GM12878 (cell line): ENCODE measurements around the gene ZCCHC2. TPM values are rescaled to one million over a fixed set of nuclear protein-coding genes. Genes with fewer than 3 reads are reported as not detected.

Experiments
- ATAC-seq: fragments of 200-7000 bp; cut with Tn5 transposase; 3 replicates; pipeline ENCODE4 v1.9.1; 2020; ENCODE audit warnings: mild to moderate bottlenecking, moderate library complexity
- BruUV-seq: library from RNA; stranded (reverse); fragments of 400-500 nt; replicated peaks from 2 replicates; lab custom pipeline; 2021; lab: Mats Ljungman, UMichigan
- CTCF ChIA-PET: fragments of 300-600 bp; sonication (Branson Sonifier 250); formaldehyde crosslinking; extraction: SDS; loops from one replicate; lab custom pipeline; 2021; ENCODE audit warnings: inconsistent platforms; lab: Yijun Ruan, JAX
- POLR2A ChIA-PET: fragments of 350-600 bp; formaldehyde crosslinking; extraction: SDS; loops from one replicate; lab custom pipeline; 2021; ENCODE audit warnings: inconsistent platforms; lab: Charles Lee
- RAD21 ChIA-PET: fragments of 300-600 bp; sonication (Branson Sonifier 250); formaldehyde crosslinking; loops from one replicate; lab custom pipeline; 2023; ENCODE audit warnings: antibody characterized with exemption; ENCODE audit not compliant: unreplicated experiment; lab: Charles Lee
- SMC1A ChIA-PET: fragments of 300-600 bp; sonication (Branson Sonifier 250); formaldehyde crosslinking; loops from one replicate; lab custom pipeline; 2023; ENCODE audit not compliant: unreplicated experiment, uncharacterized antibody; lab: Charles Lee
- DNase-seq: peaks from one replicate; pipeline ENCODE4 v3.0.0-alpha.2; 2011; ENCODE audit warnings: low read depth, low spot score
- FAIRE-seq: peaks from 3 replicates; lab custom pipeline; 2011; peaks lifted over from hg19 to GRCh38; lab: Jason Lieb, UNC
- H2AFZ ChIP-seq: 2 replicates; pipeline ENCODE4 v1.6.0; 2011; ENCODE audit warnings: low read depth, low read length, control low read depth; ENCODE audit not compliant: control insufficient read depth
- H3K27ac ChIP-seq: 2 replicates; pipeline ENCODE4 v1.5.1; 2011; ENCODE audit warnings: control low read depth; ENCODE audit not compliant: control insufficient read depth, insufficient read depth
- H3K27me3 ChIP-seq, 2 experiments: replicated peaks in 1 of 2; 2 replicates each; pipeline versions ENCODE4 v1.6.0 to v1.6.1; 2011; ENCODE audit warnings: low read length in 1 of 2; ENCODE audit not compliant: control insufficient read depth in 2 of 2, insufficient read depth in 2 of 2
- H3K36me3 ChIP-seq, 2 experiments: 2 replicates each; pipeline ENCODE4 v1.5.1; 2011; ENCODE audit warnings: low read length in 1 of 2; ENCODE audit not compliant: control insufficient read depth in 2 of 2, insufficient read depth in 2 of 2
- H3K4me1 ChIP-seq: 2 replicates; pipeline ENCODE4 v1.6.1; 2011; ENCODE audit warnings: mild to moderate bottlenecking, low read length, moderate library complexity, mixed read lengths; ENCODE audit not compliant: control insufficient read depth, insufficient read depth
- H3K4me2 ChIP-seq: 2 replicates; pipeline ENCODE4 v1.6.0; 2011; ENCODE audit warnings: control low read depth; ENCODE audit not compliant: control insufficient read depth, insufficient read depth
- H3K4me3 ChIP-seq: fragments of 200-600 bp; sonication (generic); 2 replicates; pipeline ENCODE4 v1.5.1; 2016
- H3K79me2 ChIP-seq: 2 replicates; pipeline ENCODE4 v1.6.0; 2011; ENCODE audit warnings: low read length; ENCODE audit not compliant: control insufficient read depth, insufficient read depth
- H3K9ac ChIP-seq: 2 replicates; pipeline ENCODE4 v1.8.0; 2011; ENCODE audit warnings: low read length, control low read depth, mixed read lengths; ENCODE audit not compliant: control insufficient read depth, insufficient read depth
- H3K9me3 ChIP-seq: replicated peaks from 3 replicates; pipeline ENCODE4 v1.5.1; 2011; ENCODE audit warnings: mild to moderate bottlenecking, low read length; ENCODE audit not compliant: control insufficient read depth, insufficient read depth
- H4K20me1 ChIP-seq: 2 replicates; pipeline ENCODE4 v1.6.0; 2011; ENCODE audit not compliant: control insufficient read depth, insufficient read depth
- ATF7 ChIP-seq: fragments of 450-650 bp; IDR thresholded peaks from 2 replicates; pipeline ENCODE4 v1.6.1; 2016; ENCODE audit warnings: low read depth, mild to moderate bottlenecking
- CREM ChIP-seq: IDR thresholded peaks from 2 replicates; pipeline ENCODE4 v1.6.1; 2014; ENCODE audit warnings: antibody characterized with exemption, low read depth
- EZH2 ChIP-seq: IDR thresholded peaks from 2 replicates; pipeline ENCODE4 v1.6.1; 2012; ENCODE audit warnings: low read depth, mild to moderate bottlenecking, control low read depth, inconsistent platforms, low read length, borderline replicate concordance; ENCODE audit not compliant: control insufficient read depth
- KLF5 ChIP-seq: fragments of 450-650 bp; IDR thresholded peaks from 2 replicates; pipeline ENCODE4 v1.6.1; 2014; ENCODE audit warnings: mild to moderate bottlenecking; ENCODE audit not compliant: partially characterized antibody
- SREBF2 ChIP-seq: IDR thresholded peaks from 2 replicates; pipeline ENCODE4 v1.6.1; 2012; ENCODE audit warnings: mild to moderate bottlenecking, low read length
- TCF7 ChIP-seq: IDR thresholded peaks from 2 replicates; pipeline ENCODE4 v1.6.1; 2014; ENCODE audit warnings: antibody characterized with exemption, borderline replicate concordance
- ZSCAN29 ChIP-seq: fragments of 450-650 bp; IDR thresholded peaks from 2 replicates; pipeline ENCODE4 v1.6.1; 2017; ENCODE audit warnings: mild to moderate bottlenecking, moderate library complexity
- WGBS: methylation state at CpG from one replicate; pipeline ENCODE4 v1.1.6; 2016; ENCODE audit warnings: low lambda C conversion rate; ENCODE audit not compliant: insufficient replicate concordance, insufficient coverage; ENCODE audit errors: missing lambda C conversion rate; 5-methylcytosine and 5-hydroxymethylcytosine counted together
- in situ Hi-C: fragments of 300-500 bp; cut with MboI; formaldehyde crosslinking; loops from 9 replicates; pipeline ENCODE4 v1.14.3; 2018; ENCODE audit warnings: mixed read lengths
- intact Hi-C: fragments of 100-400 bp; cut with micrococcal nuclease; formaldehyde crosslinking; loops from one replicate; pipeline ENCODE4 v1.14.2; 2022; ENCODE audit not compliant: unreplicated experiment
- polyA plus RNA-seq, 11 experiments: library from polyadenylated mRNA; depleted of rRNA in 4 of 11; unstranded in 6 of 11; stranded (reverse) in 5 of 11; fragments of >200 nt; fragmentation: Nextera tagmentation in 4 of 11; fragmentation: Illumina TruSeq in 1 of 11; extraction: Ambion mirVana in 4 of 11; extraction: Trizol in 1 of 11; gene quantifications; 1 replicate in 1 of 11; 2 replicates in 10 of 11; pipeline versions ENCODE4 v1.2.1 to v1.2.3, GENCODE V29; 2011 to 2016; ENCODE audit warnings: inconsistent platforms in 2 of 11, missing spikeins in 2 of 11, low read depth in 1 of 11
- total RNA-seq, 4 experiments: library from RNA; depleted of rRNA in 3 of 4; stranded (reverse); fragments of >200 nt in 3 of 4; fragmentation: Illumina TruSeq in 1 of 4; extraction: Trizol in 1 of 4; gene quantifications; 2 replicates each; pipeline versions ENCODE4 v1.2.1 to v1.2.3, GENCODE V29; 2013 to 2021
- TF ChIP-seq, protein P1 (sequence below): fragments of 450-650 bp; IDR thresholded peaks from 2 replicates; pipeline ENCODE4 v1.6.1; 2014; ENCODE audit warnings: mild to moderate bottlenecking
- TF ChIP-seq, protein P2 (sequence below): fragments of 450-650 bp; IDR thresholded peaks from 2 replicates; pipeline ENCODE4 v1.6.1; 2018; ENCODE audit warnings: mild to moderate bottlenecking, low read depth, moderate library complexity; ENCODE audit not compliant: partially characterized antibody

ZCCHC2 gene
- total and polyA plus RNA-seq, 10 of the 15 experiments (the other 5 are each of a cell fraction or from before 2014, with no cell fraction given), result 1.7 to 17.4 (median 8.6) TPM

GRCh38 chr18:62616331-62616805 is 93.5 kb downstream of the ZCCHC2 start:
- ChIA-PET RAD21 (no interaction called here), CTCF (no interaction called here), SMC1A (no interaction called here), POLR2A (no interaction called here)
- Histone ChIP-seq H3K36me3 (no peaks in the 10 kb centered on the region), H3K4me3 (no peak overlapping the region), H3K4me1 (no peaks in the 10 kb centered on the region), H3K4me2 (no peak overlapping the region), H3K79me2 (no peaks in the 10 kb centered on the region), H2AFZ (no peak overlapping the region), H3K27me3 (no peaks in the 10 kb centered on the region; a peak in 1 of 4 replicates), H4K20me1 (no peaks in the 10 kb centered on the region), H3K27ac (no peak overlapping the region), H3K9ac (no peak overlapping the region), H3K9me3 (no peaks in the 10 kb centered on the region)
- DNase-seq, result no peak
- BruUV-seq, result no TSS peak
- intact Hi-C loops (no loop called here), in situ Hi-C loops (no loop called here)
- no peak for ATAC-seq
- no peak for FAIRE-seq
- TF ChIP-seq ZSCAN29 (no peak), TCF7 (no peak), KLF5 (no peak), ATF7 (no peak), CREM (no peak), EZH2 (no peak), SREBF2 (no peak)
- TF ChIP-seq, protein P1, sequence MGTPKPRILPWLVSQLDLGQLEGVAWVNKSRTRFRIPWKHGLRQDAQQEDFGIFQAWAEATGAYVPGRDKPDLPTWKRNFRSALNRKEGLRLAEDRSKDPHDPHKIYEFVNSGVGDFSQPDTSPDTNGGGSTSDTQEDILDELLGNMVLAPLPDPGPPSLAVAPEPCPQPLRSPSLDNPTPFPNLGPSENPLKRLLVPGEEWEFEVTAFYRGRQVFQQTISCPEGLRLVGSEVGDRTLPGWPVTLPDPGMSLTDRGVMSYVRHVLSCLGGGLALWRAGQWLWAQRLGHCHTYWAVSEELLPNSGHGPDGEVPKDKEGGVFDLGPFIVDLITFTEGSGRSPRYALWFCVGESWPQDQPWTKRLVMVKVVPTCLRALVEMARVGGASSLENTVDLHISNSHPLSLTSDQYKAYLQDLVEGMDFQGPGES, result no peak
- TF ChIP-seq, protein P2, sequence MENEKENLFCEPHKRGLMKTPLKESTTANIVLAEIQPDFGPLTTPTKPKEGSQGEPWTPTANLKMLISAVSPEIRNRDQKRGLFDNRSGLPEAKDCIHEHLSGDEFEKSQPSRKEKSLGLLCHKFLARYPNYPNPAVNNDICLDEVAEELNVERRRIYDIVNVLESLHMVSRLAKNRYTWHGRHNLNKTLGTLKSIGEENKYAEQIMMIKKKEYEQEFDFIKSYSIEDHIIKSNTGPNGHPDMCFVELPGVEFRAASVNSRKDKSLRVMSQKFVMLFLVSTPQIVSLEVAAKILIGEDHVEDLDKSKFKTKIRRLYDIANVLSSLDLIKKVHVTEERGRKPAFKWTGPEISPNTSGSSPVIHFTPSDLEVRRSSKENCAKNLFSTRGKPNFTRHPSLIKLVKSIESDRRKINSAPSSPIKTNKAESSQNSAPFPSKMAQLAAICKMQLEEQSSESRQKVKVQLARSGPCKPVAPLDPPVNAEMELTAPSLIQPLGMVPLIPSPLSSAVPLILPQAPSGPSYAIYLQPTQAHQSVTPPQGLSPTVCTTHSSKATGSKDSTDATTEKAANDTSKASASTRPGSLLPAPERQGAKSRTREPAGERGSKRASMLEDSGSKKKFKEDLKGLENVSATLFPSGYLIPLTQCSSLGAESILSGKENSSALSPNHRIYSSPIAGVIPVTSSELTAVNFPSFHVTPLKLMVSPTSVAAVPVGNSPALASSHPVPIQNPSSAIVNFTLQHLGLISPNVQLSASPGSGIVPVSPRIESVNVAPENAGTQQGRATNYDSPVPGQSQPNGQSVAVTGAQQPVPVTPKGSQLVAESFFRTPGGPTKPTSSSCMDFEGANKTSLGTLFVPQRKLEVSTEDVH, result no peak
- 65% methylated on average over 18 of the region's 18 CpGs for WGBS
